Mesendoderm (in vitro differentiated cells): Measurements from ENCODE around the gene GOT1.

ENCODE experiments used
- DNase-seq: peaks from one replicate; pipeline ENCODE4 v3.0.0; 2013
- H2AK5ac ChIP-seq: 2 replicates; pipeline ENCODE4 v1.6.1; 2013; ENCODE audit warnings: low read length, inconsistent platforms
- H2BK120ac ChIP-seq: 2 replicates; pipeline ENCODE4 v1.6.1; 2013; ENCODE audit warnings: low read depth, mild to moderate bottlenecking, low read length, moderate library complexity, mixed read lengths
- H2BK15ac ChIP-seq: replicated peaks from 2 replicates; pipeline ENCODE4 v1.6.1; 2013; ENCODE audit warnings: low read depth, mild to moderate bottlenecking, moderate library complexity
- H2BK5ac ChIP-seq: 2 replicates; pipeline ENCODE4 v1.6.1; 2013; ENCODE audit warnings: low read length, inconsistent platforms
- H3K18ac ChIP-seq: 2 replicates; pipeline ENCODE4 v1.6.1; 2013; ENCODE audit warnings: mild to moderate bottlenecking, low read length, mixed read lengths
- H3K23ac ChIP-seq: one replicate; pipeline ENCODE4 v1.6.1; 2013; ENCODE audit warnings: low read length
- H3K27ac ChIP-seq: 2 replicates; pipeline ENCODE4 v1.5.1; 2013; ENCODE audit warnings: low read depth, mild to moderate bottlenecking, inconsistent platforms, low read length, moderate library complexity
- H3K27me3 ChIP-seq: 2 replicates; pipeline ENCODE4 v1.6.1; 2013; ENCODE audit warnings: low read length, control low read depth, mild to moderate bottlenecking, inconsistent platforms; ENCODE audit not compliant: insufficient read depth, poor library complexity
- H3K36me3 ChIP-seq: 2 replicates; pipeline ENCODE4 v1.6.1; 2013; ENCODE audit warnings: low read length, inconsistent platforms; ENCODE audit not compliant: control insufficient read depth, insufficient read depth
- H3K4ac ChIP-seq: one replicate; pipeline ENCODE4 v1.6.1; 2013; ENCODE audit warnings: low read depth, mild to moderate bottlenecking, low read length, moderate library complexity
- H3K4me1 ChIP-seq: 2 replicates; pipeline ENCODE4 v1.6.1; 2013; ENCODE audit warnings: low read depth, low read length, inconsistent platforms; ENCODE audit not compliant: control insufficient read depth
- H3K4me2 ChIP-seq: 2 replicates; pipeline ENCODE4 v1.6.1; 2013; ENCODE audit warnings: low read length
- H3K4me3 ChIP-seq: 2 replicates; pipeline ENCODE4 v1.5.1; 2013; ENCODE audit warnings: mild to moderate bottlenecking, low read length
- H3K56ac ChIP-seq: one replicate; pipeline ENCODE4 v1.6.1; 2013; ENCODE audit warnings: low read length
- H3K79me1 ChIP-seq: 2 replicates; pipeline ENCODE4 v1.6.1; 2013; ENCODE audit warnings: low read length, inconsistent platforms
- H3K79me2 ChIP-seq: 2 replicates; pipeline ENCODE4 v1.6.1; 2013; ENCODE audit warnings: mild to moderate bottlenecking, low read length; ENCODE audit not compliant: control insufficient read depth, insufficient read depth
- H3K9ac ChIP-seq: 2 replicates; pipeline ENCODE4 v1.6.1; 2013; ENCODE audit warnings: low read length, inconsistent platforms
- H4K5ac ChIP-seq: one replicate; pipeline ENCODE4 v1.6.1; 2013; ENCODE audit warnings: low read length
- H4K8ac ChIP-seq: one replicate; pipeline ENCODE4 v1.6.1; 2013; ENCODE audit warnings: low read depth, mild to moderate bottlenecking, control low read depth, low read length, moderate library complexity
- WGBS: extraction: QIAGEN DNeasy Blood & Tissue Kit; methylation state at CpG from one replicate; pipeline ENCODE4 v1.1.7; 2013; ENCODE audit warnings: low lambda C conversion rate, missing lambda C conversion rate; ENCODE audit not compliant: insufficient coverage; ENCODE audit errors: extremely low coverage; 5-methylcytosine and 5-hydroxymethylcytosine counted together

The GOT1 gene

GRCh38 chr10:99347672-99348071 lies 82.8 kb downstream of the GOT1 start:
- H3K4me1 ChIP-seq, result peaks cover 8% of the 10 kb centered on the region
- H3K4ac ChIP-seq, result no peak overlapping the region
- H4K5ac ChIP-seq, result no peak overlapping the region
- no peaks in the 10 kb centered on the region for H3K79me2 ChIP-seq
- no peak overlapping the region for H3K9ac ChIP-seq
- no peak for DNase-seq
- no peak overlapping the region for H3K18ac ChIP-seq
- H3K4me3 ChIP-seq, result no peak overlapping the region
- H2BK15ac ChIP-seq, result no peak overlapping the region
- H4K8ac ChIP-seq, result no peak overlapping the region
- H3K27ac ChIP-seq, result no peak overlapping the region
- H2BK5ac ChIP-seq, result no peak overlapping the region
- H3K23ac ChIP-seq, result no peak overlapping the region
- H2AK5ac ChIP-seq, result no peak overlapping the region
- H3K27me3 ChIP-seq, result no peaks in the 10 kb centered on the region
- no peak overlapping the region for H3K4me2 ChIP-seq
- no peaks in the 10 kb centered on the region for H3K36me3 ChIP-seq
- H2BK120ac ChIP-seq, result no peak overlapping the region
- no peaks in the 10 kb centered on the region for H3K79me1 ChIP-seq
- WGBS, result no CpG with 5 or more reads among the region's 5 CpGs
- H3K56ac ChIP-seq, result no peak overlapping the region
